Measurements from ENCODE around the gene NUBPL. TPM values are rescaled to one million over a fixed set of nuclear protein-coding genes. Genes with fewer than 3 reads are reported as not detected.
"Not testable (repeated sequence)": the region's sequence is repeated elsewhere in the genome, so short reads cannot be mapped to it uniquely, and the experiment has no call there.

Gene NUBPL
- total RNA-seq, 1 donor from 2014 or later = 32.3 TPM

GRCh38 chr14:31880935-31881334 lies 319.7 kb downstream of the NUBPL start:
- DNase-seq = no peak

- no peak for DNase-seq
Measured at GRCh38 chr14:31881531-31882310, 320.5 kb downstream of the NUBPL start.

GRCh38 chr14:31884238-31884637 lies 323.0 kb downstream of the NUBPL start:
- DNase-seq = no peak

- DNase-seq = no peak
Measured at GRCh38 chr14:31884776-31885379, 323.7 kb downstream of the NUBPL start.

GRCh38 chr14:31886156-31886835 lies 325.1 kb downstream of the NUBPL start:
- no peak for DNase-seq

GRCh38 chr14:31887929-31888580 lies 326.9 kb downstream of the NUBPL start:
- no peak for DNase-seq

GRCh38 chr14:31889297-31889696 lies 328.1 kb downstream of the NUBPL start:
- no peak for DNase-seq

- DNase-seq = not testable (repeated sequence)
Measured at GRCh38 chr14:31890202-31890601, 329.0 kb downstream of the NUBPL start.

- no peak for DNase-seq
Measured at GRCh38 chr14:31893221-31893757, 332.1 kb downstream of the NUBPL start.

- no peak for DNase-seq
Measured at GRCh38 chr14:31894351-31894750, 333.1 kb downstream of the NUBPL start.

- DNase-seq = peak; percentile 19
Measured at GRCh38 chr14:31895206-31895605, 334.0 kb downstream of the NUBPL start.

- DNase-seq = no peak
Measured at GRCh38 chr14:31895646-31896045, 334.4 kb downstream of the NUBPL start.

GRCh38 chr14:31897581-31898186 lies 336.5 kb downstream of the NUBPL start:
- no peak for DNase-seq

GRCh38 chr14:31898838-31899528 lies 337.8 kb downstream of the NUBPL start:
- no peak for DNase-seq

GRCh38 chr14:31902002-31902401 lies 340.8 kb downstream of the NUBPL start:
- no peak for DNase-seq

- DNase-seq = no peak
Measured at GRCh38 chr14:31902945-31903646, 341.9 kb downstream of the NUBPL start.

- DNase-seq = no peak
Measured at GRCh38 chr14:31909977-31910376, 348.8 kb downstream of the NUBPL start.
